ENCODE measurements around the gene SPHKAP.

Gene SPHKAP

DNA sequence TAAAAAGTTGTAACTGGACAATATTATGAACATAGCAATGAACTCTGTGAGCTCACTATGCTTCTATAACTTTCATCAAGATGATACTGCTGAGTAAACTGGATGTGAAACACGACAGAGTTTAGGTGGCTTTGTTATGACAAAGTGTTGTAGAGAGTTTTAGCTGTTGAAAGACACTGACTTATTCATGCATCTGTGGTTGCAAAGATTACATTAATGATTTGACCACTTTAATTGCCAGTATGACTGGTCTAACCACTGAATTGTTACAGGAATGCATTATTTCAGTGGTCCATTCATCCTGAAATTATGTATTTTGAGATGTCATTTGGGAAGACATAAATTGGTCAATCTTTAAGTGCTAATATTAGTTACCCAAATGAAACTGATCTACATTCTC, 117.9 kb downstream of the SPHKAP start:
- TF ChIP-seq, protein P1, sequence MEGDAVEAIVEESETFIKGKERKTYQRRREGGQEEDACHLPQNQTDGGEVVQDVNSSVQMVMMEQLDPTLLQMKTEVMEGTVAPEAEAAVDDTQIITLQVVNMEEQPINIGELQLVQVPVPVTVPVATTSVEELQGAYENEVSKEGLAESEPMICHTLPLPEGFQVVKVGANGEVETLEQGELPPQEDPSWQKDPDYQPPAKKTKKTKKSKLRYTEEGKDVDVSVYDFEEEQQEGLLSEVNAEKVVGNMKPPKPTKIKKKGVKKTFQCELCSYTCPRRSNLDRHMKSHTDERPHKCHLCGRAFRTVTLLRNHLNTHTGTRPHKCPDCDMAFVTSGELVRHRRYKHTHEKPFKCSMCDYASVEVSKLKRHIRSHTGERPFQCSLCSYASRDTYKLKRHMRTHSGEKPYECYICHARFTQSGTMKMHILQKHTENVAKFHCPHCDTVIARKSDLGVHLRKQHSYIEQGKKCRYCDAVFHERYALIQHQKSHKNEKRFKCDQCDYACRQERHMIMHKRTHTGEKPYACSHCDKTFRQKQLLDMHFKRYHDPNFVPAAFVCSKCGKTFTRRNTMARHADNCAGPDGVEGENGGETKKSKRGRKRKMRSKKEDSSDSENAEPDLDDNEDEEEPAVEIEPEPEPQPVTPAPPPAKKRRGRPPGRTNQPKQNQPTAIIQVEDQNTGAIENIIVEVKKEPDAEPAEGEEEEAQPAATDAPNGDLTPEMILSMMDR (IDR thresholded peaks at IDR 0.05; ENCODE audit: low read depth, low read length): no peak
- H3K4me3 ChIP-seq (ENCODE audit: low read depth, low read length): no peak overlapping the region

DNA sequence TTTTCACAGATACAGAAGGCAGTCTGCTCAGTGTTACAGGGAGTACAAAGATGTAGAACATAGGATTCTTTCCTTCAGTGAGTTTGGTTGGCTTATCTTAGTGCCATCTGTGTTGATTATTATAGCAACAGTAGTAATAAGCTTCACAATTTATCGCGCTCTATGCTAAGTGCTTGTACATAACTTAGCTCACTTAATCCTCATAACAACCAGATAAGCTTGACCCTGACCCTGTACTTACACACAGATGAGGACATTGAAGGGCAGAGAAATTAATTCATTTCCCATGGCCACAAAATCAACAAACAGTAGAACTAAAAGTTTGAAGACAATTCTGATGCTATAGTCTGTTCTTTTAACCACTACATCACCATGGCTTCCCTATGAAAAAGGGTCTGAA, 121.8 kb downstream of the SPHKAP start:
- H3K4me3 ChIP-seq (ENCODE audit: low read depth, low read length): no peak overlapping the region
- TF ChIP-seq, protein P1 (IDR thresholded peaks at IDR 0.05; ENCODE audit: low read depth, low read length): no peak

DNA sequence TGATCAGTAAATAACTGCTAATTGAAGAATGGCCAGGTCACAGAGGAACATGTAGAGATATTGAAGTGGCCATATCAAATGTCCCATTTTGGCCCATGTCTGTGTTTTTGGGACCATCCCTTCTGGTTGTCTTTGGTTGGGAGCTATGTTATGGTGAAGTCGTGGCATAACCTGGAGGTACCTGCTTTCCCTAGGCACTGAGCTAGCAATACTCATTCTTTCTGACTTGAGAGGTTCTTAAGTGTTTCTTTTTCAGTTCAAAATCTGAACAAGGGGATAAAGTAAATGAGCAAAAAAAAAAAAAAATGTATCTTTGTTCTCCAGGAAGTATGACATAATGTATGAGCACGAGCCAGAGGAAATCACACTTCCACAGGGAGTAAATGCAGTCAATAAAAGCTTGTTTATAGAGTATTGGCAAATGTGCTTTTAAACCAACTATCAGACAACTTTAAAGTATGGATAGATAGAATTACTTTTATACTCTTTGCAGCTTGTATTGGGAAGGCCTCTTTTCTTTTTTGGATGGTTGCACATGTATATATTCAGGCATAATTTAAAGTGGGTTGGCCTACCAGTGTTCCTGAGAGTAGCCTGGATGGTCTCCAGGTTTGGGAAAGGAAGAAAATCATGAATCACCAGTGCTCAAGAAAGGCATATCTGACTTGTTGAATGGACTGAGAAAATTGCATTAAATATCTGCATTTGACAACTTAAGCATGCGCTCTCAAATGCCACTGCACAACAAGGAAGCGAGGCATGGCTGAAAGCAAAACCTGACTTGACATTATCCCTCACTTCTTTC, 125.0 kb downstream of the SPHKAP start:
- TF ChIP-seq, protein P1 (IDR thresholded peaks at IDR 0.05; ENCODE audit: low read depth, low read length): no peak
- no peak overlapping the region for H3K4me3 ChIP-seq (ENCODE audit: low read depth, low read length)

DNA sequence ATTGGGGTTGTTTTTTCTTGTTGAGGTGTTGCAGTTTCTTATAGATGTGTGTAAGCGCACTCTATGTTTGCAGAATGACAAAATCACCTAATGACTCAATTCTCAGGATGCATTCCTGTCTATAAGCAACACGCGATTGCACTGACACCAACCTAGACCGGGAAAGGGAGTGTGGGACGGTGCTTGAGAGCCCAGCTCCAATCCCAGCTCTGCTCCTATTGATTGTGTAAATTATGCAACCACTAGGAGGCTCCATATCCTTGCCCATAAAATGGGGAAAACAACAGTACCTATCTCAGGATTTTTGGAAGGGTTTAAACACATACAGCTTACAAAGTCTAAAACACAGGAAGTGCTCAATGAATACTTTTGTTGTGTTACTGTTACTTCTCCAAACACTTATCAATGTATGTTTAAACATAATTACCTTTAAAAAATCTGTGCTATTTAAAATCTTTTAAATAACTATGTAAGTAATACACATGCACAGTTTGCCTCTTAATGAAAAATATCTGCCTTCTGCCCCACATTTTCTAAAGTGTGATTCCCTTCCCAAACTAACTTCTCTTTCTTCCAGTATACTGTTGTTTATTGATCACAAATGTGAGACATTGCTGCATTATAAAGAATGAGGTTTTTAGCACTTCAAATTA, 132.5 kb downstream of the SPHKAP start:
- TF ChIP-seq, protein P1 (IDR thresholded peaks at IDR 0.05; ENCODE audit: low read depth, low read length): no peak

DNA sequence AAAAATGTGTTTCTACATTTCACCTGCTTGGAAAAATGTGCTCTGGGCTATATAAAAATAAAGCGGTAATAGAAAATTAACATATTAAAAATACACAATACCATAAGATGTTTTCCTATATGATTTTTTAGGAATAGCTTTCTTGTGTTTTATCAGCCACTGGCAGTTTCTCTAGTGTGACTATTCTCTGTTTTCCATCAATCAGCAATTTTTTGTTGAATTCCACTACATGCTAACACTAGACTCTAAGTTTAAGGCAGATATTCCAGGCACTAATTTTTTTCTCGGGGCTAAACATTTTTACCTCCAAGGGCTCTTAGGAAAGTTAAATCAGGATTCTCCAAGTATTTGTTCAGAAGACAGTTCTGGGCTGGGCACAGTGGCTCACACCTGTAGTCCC, 140.5 kb downstream of the SPHKAP start:
- TF ChIP-seq, protein P1 (IDR thresholded peaks at IDR 0.05; ENCODE audit: low read depth, low read length): no peak
- H3K4me3 ChIP-seq (ENCODE audit: low read depth, low read length): no peak overlapping the region

More for the DNA sequence above, 132.5 kb downstream of the SPHKAP start:
- no peak overlapping the region for H3K4me3 ChIP-seq (ENCODE audit: low read depth, low read length)

DNA sequence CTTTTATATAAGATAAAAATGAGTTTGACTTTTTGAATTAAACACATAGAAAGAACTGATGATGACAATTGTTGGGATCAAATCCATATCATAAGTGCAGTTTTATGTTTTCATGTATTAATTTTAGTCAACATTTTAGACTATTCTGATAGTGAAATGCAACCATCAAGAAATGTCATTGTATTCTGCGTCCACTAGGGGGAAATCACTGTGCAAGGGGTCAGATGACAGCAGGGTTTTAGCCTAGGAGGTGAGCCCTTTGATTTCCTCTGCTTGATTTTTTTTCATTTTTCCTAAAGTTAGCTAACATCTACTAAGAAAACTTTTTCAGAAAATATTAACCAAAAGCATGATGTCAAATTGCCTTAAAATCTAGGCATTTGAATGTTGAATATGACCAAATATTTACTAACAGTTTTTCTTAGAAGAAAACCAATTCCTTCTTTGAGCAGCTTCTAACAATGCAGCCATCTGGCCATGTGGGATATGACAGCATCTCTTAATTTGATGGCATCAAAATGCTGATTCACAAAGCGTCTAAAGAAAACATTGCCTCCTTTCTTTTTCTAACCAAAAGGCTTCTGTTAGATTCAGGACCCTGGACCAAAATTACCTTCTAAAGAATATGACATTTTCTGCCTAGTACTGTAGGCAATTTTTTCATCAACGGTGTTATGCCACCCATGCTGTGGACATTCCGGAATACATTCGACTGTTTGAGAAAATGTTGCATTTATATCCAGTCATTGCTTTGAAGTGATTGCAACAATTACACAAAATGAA, 141.5 kb downstream of the SPHKAP start:
- TF ChIP-seq, protein P1 (IDR thresholded peaks at IDR 0.05; ENCODE audit: low read depth, low read length): no peak

More for the DNA sequence above, 141.5 kb downstream of the SPHKAP start:
- H3K4me3 ChIP-seq (ENCODE audit: low read depth, low read length): no peak overlapping the region

Measured in WI38 (cell line).